ENCODE results near the gene LHFPL2. TPM values are rescaled to one million over a fixed set of nuclear protein-coding genes. Genes with fewer than 3 reads are reported as not detected.

LHFPL2 gene
- total and polyA plus RNA-seq, 10 donors = 4.8 to 14.6 (median 9.3) TPM

DNA sequence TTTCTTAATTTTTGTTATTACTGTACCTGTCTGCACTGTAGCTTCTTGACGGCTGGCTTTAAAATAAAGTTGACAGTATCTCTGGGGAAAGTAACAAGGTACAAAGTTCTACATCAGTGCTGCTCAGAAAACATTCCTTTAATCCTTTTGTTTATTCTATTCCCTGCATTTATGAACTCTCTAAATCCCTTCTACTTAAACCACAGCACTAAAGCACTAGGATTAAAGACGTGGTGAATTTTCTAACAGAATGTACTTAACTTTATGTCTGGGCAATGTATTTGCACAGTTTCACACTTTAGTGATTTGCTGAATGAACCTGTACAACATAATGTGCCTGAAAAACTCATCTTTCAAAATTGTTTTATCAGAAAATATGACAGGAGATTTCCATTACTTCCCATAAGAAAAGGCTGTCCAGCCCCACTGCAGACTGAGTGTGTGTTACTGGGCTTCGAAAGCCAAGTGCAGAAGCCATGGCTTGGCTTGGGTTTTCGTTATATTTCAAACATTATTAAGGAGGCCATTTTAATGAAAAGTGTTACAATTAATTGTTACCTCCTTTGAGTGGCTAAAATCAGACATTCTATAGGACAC, 43.8 kb downstream of the LHFPL2 start:
- Histone ChIP-seq H3K27me3 (replicated peaks in 1 of 7) (no peaks in the 10 kb centered on the region), H3K27ac (no peak overlapping the region), H3K36me3 (no peaks in the 10 kb centered on the region), H3K4me3 (no peak overlapping the region), H3K9me3 (no peaks in the 10 kb centered on the region), H3K4me1 (no peaks in the 10 kb centered on the region)
- intact Hi-C loops (cut with DNase I; ENCODE audit: low total_unique reads) = no loop called here
- WGBS, 5 donors = 87 to 96% (median 90%) methylated on average over 4 of the region's 4 CpGs
- no peak for DNase-seq
- no peak for TF ChIP-seq POLR2A (IDR thresholded peaks at IDR 0.05)
- TF ChIP-seq POLR2AphosphoS5 (IDR thresholded peaks at IDR 0.05) = no peak
- no peak for TF ChIP-seq CTCF (IDR thresholded peaks at IDR 0.05 in 8 of 11, conservative IDR thresholded peaks at IDR 0.05 in 3 of 11)

GRCh38 chr5:78603636-78604175, 44.9 kb downstream of the LHFPL2 start:
- no peak overlapping the region for H3K27ac ChIP-seq
- no peak for DNase-seq
- no peak overlapping the region for H3K4me3 ChIP-seq
- H3K4me1 ChIP-seq = no peaks in the 10 kb centered on the region
- no peaks in the 10 kb centered on the region for H3K36me3 ChIP-seq
- no peaks in the 10 kb centered on the region for H3K9me3 ChIP-seq
- TF ChIP-seq CTCF (IDR thresholded peaks at IDR 0.05 in 8 of 11, conservative IDR thresholded peaks at IDR 0.05 in 3 of 11) = no peak
- 92 to 100% (median 97%) methylated on average over 1 of the region's 1 CpG for WGBS, 5 donors
- intact Hi-C loops (cut with DNase I; ENCODE audit: low total_unique reads) = no loop called here
- H3K27me3 ChIP-seq (replicated peaks in 1 of 7) = no peaks in the 10 kb centered on the region

DNA sequence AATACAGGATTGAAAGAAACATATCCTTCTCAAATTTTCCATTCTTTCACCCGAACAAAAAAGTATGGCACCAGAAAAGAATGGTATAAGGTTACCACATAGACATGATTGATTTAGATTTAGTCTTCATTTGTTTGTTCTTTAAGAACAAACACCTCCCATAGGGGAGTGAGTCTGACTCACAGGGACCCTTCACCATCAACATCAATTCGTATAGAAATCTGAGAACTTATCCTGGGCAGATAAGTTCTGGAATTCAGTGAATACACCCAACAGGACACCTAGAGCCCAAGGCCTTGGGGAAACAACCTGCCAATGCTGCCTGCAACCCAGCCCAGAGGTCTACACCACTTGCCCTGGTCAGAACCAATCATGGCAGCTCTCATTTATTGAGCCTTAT, 46.2 kb downstream of the LHFPL2 start:
- intact Hi-C loops (cut with DNase I; ENCODE audit: low total_unique reads) = no loop called here
- WGBS, 5 donors = 89 to 96% (median 90%) methylated on average over 2 of the region's 2 CpGs

More for the DNA sequence above, 46.2 kb downstream of the LHFPL2 start:
- TF ChIP-seq POLR2AphosphoS5 (IDR thresholded peaks at IDR 0.05) (no peak), CTCF (IDR thresholded peaks at IDR 0.05 in 8 of 11, conservative IDR thresholded peaks at IDR 0.05 in 3 of 11) (no peak), POLR2A (IDR thresholded peaks at IDR 0.05) (no peak)
- Histone ChIP-seq H3K27ac (no peak overlapping the region), H3K27me3 (replicated peaks in 1 of 7) (no peaks in the 10 kb centered on the region), H3K9me3 (no peaks in the 10 kb centered on the region), H3K36me3 (no peaks in the 10 kb centered on the region), H3K4me3 (no peak overlapping the region), H3K4me1 (no peaks in the 10 kb centered on the region)
- DNase-seq = no peak

All from spleen (tissue), 11 donors.